HCT116 (cell line): Measurements from ENCODE around the gene OR10H4. TPM values are rescaled to one million over a fixed set of nuclear protein-coding genes. Genes with fewer than 3 reads are reported as not detected.
"Not testable (repeated sequence)": the region's sequence is repeated elsewhere in the genome, so short reads cannot be mapped to it uniquely, and the experiment has no call there.

Experiments used
- ATAC-seq: fragments of 200-7000 bp; cut with Tn5 transposase; 2 replicates; pipeline ENCODE4 v1.9.1; 2020; ENCODE audit warnings: mild to moderate bottlenecking, moderate library complexity
- BruUV-seq: library from RNA; stranded (reverse); fragments of 400-500 nt; replicated peaks from 2 replicates; lab custom pipeline; 2021; lab: Mats Ljungman, UMichigan
- CTCF ChIA-PET: fragments of 300-600 bp; sonication (Branson Sonifier 250); formaldehyde crosslinking; loops from one replicate; lab custom pipeline; 2021; ENCODE audit warnings: antibody characterized with exemption; lab: Charles Lee
- POLR2A ChIA-PET: fragments of 300-600, 350-600 bp; sonication (Branson Sonifier 250); formaldehyde crosslinking; loops from one replicate; lab custom pipeline; 2021; ENCODE audit warnings: antibody characterized with exemption; lab: Charles Lee
- RAD21 ChIA-PET, 2 experiments: fragments of 300-600 bp; sonication (Branson Sonifier 250); formaldehyde crosslinking; loops; one replicate each; lab custom pipeline; 2023; ENCODE audit warnings: low total read pairs in 2 of 2; ENCODE audit not compliant: uncharacterized antibody in 2 of 2, unreplicated experiment in 2 of 2, low non-redundant PET in 1 of 2; lab: Charles Lee
- DNase-seq: peaks from one replicate; pipeline ENCODE4 v3.0.0-alpha.2; 2010; ENCODE audit warnings: low read depth, low spot score
- H2AFZ ChIP-seq: fragments of 200-600 bp; shearing (Covaris generic), sonication (generic); 2 replicates; pipeline ENCODE4 v1.6.1; 2017; ENCODE audit warnings: low read depth, mixed run types, mixed read lengths, antibody characterized with exemption, low read length; ENCODE audit not compliant: poor library complexity, severe bottlenecking
- H3K27ac ChIP-seq: 2 replicates; pipeline ENCODE4 v1.5.1; 2012; ENCODE audit warnings: low read depth, low read length
- H3K27me3 ChIP-seq: fragments of 200-600 bp; sonication (generic); 2 replicates; pipeline ENCODE4 v1.6.1; 2016; ENCODE audit warnings: mixed run types, low read length, mixed read lengths; ENCODE audit not compliant: insufficient read depth
- H3K36me3 ChIP-seq, 2 experiments: fragments of 200-500 bp in 1 of 2; fragments of 200-600 bp in 1 of 2; sonication (Bioruptor generic) in 1 of 2; sonication (generic) in 1 of 2; 2 replicates each; pipeline versions ENCODE4 v1.5.1 to v1.6.1; 2014 to 2016; ENCODE audit warnings: low read length in 2 of 2, inconsistent platforms in 1 of 2, mixed read lengths in 1 of 2, mixed run types in 1 of 2; ENCODE audit not compliant: insufficient read depth in 2 of 2, control insufficient read depth in 1 of 2
- H3K4me1 ChIP-seq, 2 experiments: fragments of 200-600 bp in 1 of 2; sonication (generic) in 1 of 2; 2 replicates each; pipeline versions ENCODE4 v1.5.1 to v1.6.1; 2012 to 2017; ENCODE audit warnings: low read length in 2 of 2, inconsistent platforms in 1 of 2, mild to moderate bottlenecking in 1 of 2, mixed read lengths in 1 of 2, mixed run types in 1 of 2, moderate library complexity in 1 of 2; ENCODE audit not compliant: insufficient read depth in 2 of 2, control insufficient read depth in 1 of 2
- H3K4me2 ChIP-seq: fragments of 200-600 bp; sonication (generic); 2 replicates; pipeline ENCODE4 v1.6.1; 2017; ENCODE audit warnings: mixed run types, low read length, mixed read lengths
- H3K4me3 ChIP-seq, 2 experiments: fragments of 200-600 bp in 1 of 2; sonication (generic) in 1 of 2; replicated peaks in 1 of 2; 2 replicates each; pipeline ENCODE4 v1.5.1; 2011 to 2016; ENCODE audit warnings: low read length in 2 of 2, control low read depth in 1 of 2, low read depth in 1 of 2, mild to moderate bottlenecking in 1 of 2, mixed read lengths in 1 of 2, mixed run types in 1 of 2
- H3K79me2 ChIP-seq: fragments of 200-600 bp; sonication (generic); 2 replicates; pipeline ENCODE4 v1.6.1; 2017; ENCODE audit warnings: mild to moderate bottlenecking, mixed run types, low read length, moderate library complexity, mixed read lengths; ENCODE audit not compliant: insufficient read depth
- H3K9ac ChIP-seq: fragments of 200-600 bp; sonication (generic); 2 replicates; pipeline ENCODE4 v1.6.1; 2016; ENCODE audit warnings: low read length, mixed read lengths
- H3K9me2 ChIP-seq: fragments of 200-600 bp; sonication (generic), shearing (Covaris generic); 2 replicates; pipeline ENCODE4 v1.6.1; 2017; ENCODE audit warnings: mixed run types, mild to moderate bottlenecking, moderate library complexity; ENCODE audit not compliant: insufficient read depth
- H3K9me3 ChIP-seq, 2 experiments: fragments of 200-500 bp in 1 of 2; fragments of 200-600 bp in 1 of 2; sonication (Bioruptor generic) in 1 of 2; sonication (generic) in 1 of 2; 2 replicates each; pipeline ENCODE4 v1.6.1; 2014 to 2017; ENCODE audit warnings: low read length in 2 of 2, mixed read lengths in 2 of 2, inconsistent platforms in 1 of 2, low read depth in 1 of 2, mild to moderate bottlenecking in 1 of 2, mixed run types in 1 of 2, moderate library complexity in 1 of 2; ENCODE audit not compliant: control insufficient read depth in 1 of 2, insufficient read depth in 1 of 2
- H4K20me1 ChIP-seq: fragments of 200-600 bp; sonication (generic), shearing (Covaris generic); 2 replicates; pipeline ENCODE4 v1.6.1; 2017; ENCODE audit warnings: mixed run types, mild to moderate bottlenecking, moderate library complexity; ENCODE audit not compliant: insufficient read depth
- ELF1 ChIP-seq: IDR thresholded peaks from 2 replicates; pipeline ENCODE4 v1.6.1; 2012; ENCODE audit warnings: low read depth, borderline replicate concordance
- EZH2 ChIP-seq: fragments of 200-600 bp; sonication (generic); IDR thresholded peaks from 2 replicates; pipeline ENCODE4 v1.6.1; 2017; ENCODE audit warnings: antibody characterized with exemption, mixed run types
- EZH2phosphoT487 ChIP-seq: fragments of 200-600 bp; IDR thresholded peaks from 2 replicates; pipeline ENCODE4 v1.6.1; 2018; ENCODE audit warnings: antibody characterized with exemption, borderline replicate concordance
- JUND ChIP-seq: IDR thresholded peaks from 2 replicates; pipeline ENCODE4 v1.6.1; 2012
- RAD21 ChIP-seq: IDR thresholded peaks from 2 replicates; pipeline ENCODE4 v1.6.1; 2012; ENCODE audit warnings: low read depth, mild to moderate bottlenecking
- SP1 ChIP-seq: IDR thresholded peaks from 2 replicates; pipeline ENCODE4 v1.6.1; 2012; ENCODE audit warnings: low read depth
- TCF7L2 ChIP-seq: IDR thresholded peaks from 2 replicates; pipeline ENCODE4 v1.7.0; 2011; ENCODE audit warnings: borderline replicate concordance, inconsistent platforms; ENCODE audit not compliant: insufficient read depth, insufficient read length; ENCODE audit errors: extremely low read depth
- YY1 ChIP-seq: IDR thresholded peaks from 2 replicates; pipeline ENCODE4 v1.6.1; 2011; ENCODE audit warnings: low read length, low read depth, moderate library complexity, mild to moderate bottlenecking; ENCODE audit not compliant: insufficient replicate concordance; ENCODE audit errors: extremely low read depth
- ZFX ChIP-seq: fragments of 450-650 bp; IDR thresholded peaks from 2 replicates; pipeline ENCODE4 v1.6.1; 2017
- intact Hi-C: fragments of 100-400 bp; cut with micrococcal nuclease; formaldehyde crosslinking; loops from 2 replicates; pipeline ENCODE4 v1.10.0; 2022
- total RNA-seq: library from RNA; stranded (reverse); gene quantifications from one replicate; pipeline ENCODE4 v1.2.1, GENCODE V29; 2021; ENCODE audit not compliant: unreplicated experiment

Gene OR10H4
- total RNA-seq, 1 experiment from 2014 or later: not detected

- H3K27ac ChIP-seq, H3K4me3 ChIP-seq, DNase-seq, ATAC-seq, intact Hi-C loops, POLR2A ChIA-PET, H3K9ac ChIP-seq, H3K4me2 ChIP-seq, H2AFZ ChIP-seq, BruUV-seq, H4K20me1 ChIP-seq, CTCF ChIA-PET, H3K79me2 ChIP-seq, H3K4me1 ChIP-seq, H3K9me2 ChIP-seq, H3K27me3 ChIP-seq, H3K9me3 ChIP-seq, H3K36me3 ChIP-seq, RAD21 ChIA-PET: not testable (repeated sequence)
These were observed 48.8 kb upstream of the OR10H4 start for GRCh38 chr19:15900032-15900431.

- ChIA-PET POLR2A (no interaction called here), RAD21 (no interaction called here), CTCF (no interaction called here)
- H4K20me1 ChIP-seq: no peaks in the 10 kb centered on the region
- intact Hi-C loops: no loop called here
- H3K36me3 ChIP-seq: no peaks in the 10 kb centered on the region
- H3K27me3 ChIP-seq: no peaks in the 10 kb centered on the region
- ATAC-seq (no peak), DNase-seq (no peak)
- H3K9me2 ChIP-seq: no peaks in the 10 kb centered on the region
- no peaks in the 10 kb centered on the region for H3K9me3 ChIP-seq
- no TSS peak for BruUV-seq
- 0 out of 4 replicates have a peak, but pooled peaks cover 0 to 4% of the 10 kb centered on the region in 2 experiments for H3K4me1 ChIP-seq
- no peaks in the 10 kb centered on the region for H3K79me2 ChIP-seq
- no peak overlapping the region for H3K4me2 ChIP-seq
- no peak overlapping the region for H3K27ac ChIP-seq
- TF ChIP-seq YY1 (no peak), ELF1 (no peak), RAD21 (no peak), ZFX (no peak), SP1 (no peak), JUND (no peak), TCF7L2 (no peak), EZH2phosphoT487 (no peak), EZH2 (no peak)
- H2AFZ ChIP-seq: no peak overlapping the region
- H3K9ac ChIP-seq: no peak overlapping the region
- no peak overlapping the region for H3K4me3 ChIP-seq
These were observed 48.3 kb upstream of the OR10H4 start for GRCh38 chr19:15900504-15900903.
